ENCODE measurements around the gene TIPARP.

Gene TIPARP

GRCh38 chr3:156632601-156633000 is 41.8 kb upstream of the TIPARP start:
- no peak overlapping the region for H3K27ac ChIP-seq
- TF ChIP-seq CTCF (IDR thresholded peaks at IDR 0.05) (no peak), ZFX (IDR thresholded peaks at IDR 0.05; ENCODE audit: borderline replicate concordance) (no peak)

- H3K27ac ChIP-seq: no peak overlapping the region
- TF ChIP-seq CTCF (IDR thresholded peaks at IDR 0.05) (no peak), ZFX (IDR thresholded peaks at IDR 0.05; ENCODE audit: borderline replicate concordance) (no peak)
These were observed 41.1 kb upstream of the TIPARP start for GRCh38 chr3:156633335-156633734.

- TF ChIP-seq ZFX (IDR thresholded peaks at IDR 0.05; ENCODE audit: borderline replicate concordance) (no peak), CTCF (IDR thresholded peaks at IDR 0.05) (no peak)
These were observed 39.4 kb upstream of the TIPARP start for GRCh38 chr3:156635034-156635433.

GRCh38 chr3:156635973-156636372 is 38.4 kb upstream of the TIPARP start:
- no peak overlapping the region for H3K27ac ChIP-seq
- TF ChIP-seq ZFX (IDR thresholded peaks at IDR 0.05; ENCODE audit: borderline replicate concordance): no peak
- no peak for TF ChIP-seq CTCF (IDR thresholded peaks at IDR 0.05)

More at GRCh38 chr3:156635034-156635433, 39.4 kb upstream of the TIPARP start:
- no peak overlapping the region for H3K27ac ChIP-seq

GRCh38 chr3:156637480-156638022 is 36.8 kb upstream of the TIPARP start:
- no peak for TF ChIP-seq ZFX (IDR thresholded peaks at IDR 0.05; ENCODE audit: borderline replicate concordance)
- no peak for TF ChIP-seq CTCF (IDR thresholded peaks at IDR 0.05)
- no peak overlapping the region for H3K27ac ChIP-seq

- H3K27ac ChIP-seq: no peak overlapping the region
- TF ChIP-seq CTCF (IDR thresholded peaks at IDR 0.05) (no peak), ZFX (IDR thresholded peaks at IDR 0.05; ENCODE audit: borderline replicate concordance) (no peak)
These were observed 36.1 kb upstream of the TIPARP start for GRCh38 chr3:156638271-156638670.

GRCh38 chr3:156639414-156640023 is 34.9 kb upstream of the TIPARP start:
- TF ChIP-seq ZFX (IDR thresholded peaks at IDR 0.05; ENCODE audit: borderline replicate concordance): no peak
- no peak for TF ChIP-seq CTCF (IDR thresholded peaks at IDR 0.05)
- no peak overlapping the region for H3K27ac ChIP-seq
